Endothelial cell of umbilical vein (primary cell): Measurements from ENCODE around the gene SH3PXD2A. TPM values are rescaled to one million over a fixed set of nuclear protein-coding genes. Genes with fewer than 3 reads are reported as not detected.

Experiments used
- BruUV-seq: library from RNA; stranded (reverse); fragments of 400-500 nt; replicated peaks from 2 replicates; lab custom pipeline; 2021; lab: Mats Ljungman, UMichigan
- CTCF ChIA-PET: fragments of 300-600, 350-600 bp; sonication (Branson Sonifier 250); formaldehyde crosslinking; loops from one replicate; lab custom pipeline; 2021; ENCODE audit warnings: antibody characterized with exemption, inconsistent platforms; lab: Charles Lee
- POLR2A ChIA-PET: fragments of 300-600, 350-600 bp; sonication (Branson Sonifier 250); formaldehyde crosslinking; loops from one replicate; lab custom pipeline; 2021; ENCODE audit warnings: antibody characterized with exemption, inconsistent platforms; lab: Charles Lee
- DNase-seq: peaks from one replicate; pipeline ENCODE4 v3.0.0-alpha.2; 2011; ENCODE audit warnings: low read depth, low spot score
- FAIRE-seq: peaks from 2 replicates; lab custom pipeline; 2011; peaks lifted over from hg19 to GRCh38; lab: Jason Lieb, UNC
- H2AFZ ChIP-seq: 2 replicates; pipeline ENCODE4 v1.6.0; 2012; ENCODE audit warnings: low read depth, low read length, control low read depth, inconsistent platforms
- H3K27ac ChIP-seq: 2 replicates; pipeline ENCODE4 v1.5.1; 2011; ENCODE audit warnings: low read depth, mild to moderate bottlenecking, control low read depth, low read length, moderate library complexity; ENCODE audit not compliant: insufficient read depth
- H3K27me3 ChIP-seq, 2 experiments: 2 replicates each; pipeline versions ENCODE4 v1.6.0 to v1.6.1; 2011; ENCODE audit warnings: low read length in 2 of 2, mixed read lengths in 1 of 2; ENCODE audit not compliant: control insufficient read depth in 2 of 2, insufficient read depth in 2 of 2
- H3K36me3 ChIP-seq, 2 experiments: 2 replicates in 1 of 2; 3 replicates in 1 of 2; pipeline ENCODE4 v1.5.1; 2011; ENCODE audit warnings: low read length in 2 of 2, mild to moderate bottlenecking in 1 of 2, moderate library complexity in 1 of 2; ENCODE audit not compliant: control insufficient read depth in 2 of 2, insufficient read depth in 2 of 2; ENCODE audit errors: extremely low read depth in 1 of 2
- H3K4me1 ChIP-seq: 3 replicates; pipeline ENCODE4 v1.5.1; 2011; ENCODE audit warnings: mild to moderate bottlenecking, low read length; ENCODE audit not compliant: control insufficient read depth, insufficient read depth; ENCODE audit errors: extremely low read depth
- H3K4me2 ChIP-seq: 2 replicates; pipeline ENCODE4 v1.6.1; 2011; ENCODE audit warnings: low read length, control low read depth, mixed read lengths; ENCODE audit not compliant: insufficient read depth
- H3K4me3 ChIP-seq, 3 experiments: fragments of 200-600 bp in 1 of 3; sonication (generic), shearing (Covaris generic) in 1 of 3; replicated peaks in 1 of 3; 2 replicates each; pipeline ENCODE4 v1.5.1; 2011 to 2016; ENCODE audit warnings: control low read depth in 3 of 3, low read length in 3 of 3, mild to moderate bottlenecking in 2 of 3, inconsistent platforms in 1 of 3, low read depth in 1 of 3, moderate library complexity in 1 of 3; ENCODE audit not compliant: insufficient read depth in 1 of 3
- H3K79me2 ChIP-seq: 2 replicates; pipeline ENCODE4 v1.6.0; 2012; ENCODE audit warnings: low read length, inconsistent platforms; ENCODE audit not compliant: control insufficient read depth, insufficient read depth
- H3K9ac ChIP-seq: replicated peaks from 2 replicates; pipeline ENCODE3; 2011; ENCODE audit warnings: low read length, control low read depth; ENCODE audit not compliant: insufficient read depth; ENCODE audit errors: extremely low read depth
- H3K9me1 ChIP-seq: replicated peaks from 3 replicates; pipeline ENCODE4 v1.6.0; 2011; ENCODE audit warnings: mild to moderate bottlenecking, low read length; ENCODE audit not compliant: control insufficient read depth, insufficient read depth; ENCODE audit errors: extremely low read depth
- H3K9me3 ChIP-seq: replicated peaks from 2 replicates; pipeline ENCODE4 v1.5.1; 2012; ENCODE audit warnings: low read length, inconsistent platforms; ENCODE audit not compliant: control insufficient read depth, insufficient read depth
- H4K20me1 ChIP-seq: replicated peaks from 2 replicates; pipeline ENCODE3; 2011; ENCODE audit warnings: mild to moderate bottlenecking, low read length; ENCODE audit not compliant: control insufficient read depth, insufficient read depth; ENCODE audit errors: extremely low read depth
- FOS ChIP-seq: IDR thresholded peaks from 2 replicates; pipeline ENCODE4 v1.6.1; 2011; ENCODE audit warnings: mild to moderate bottlenecking, low read length, moderate library complexity, borderline replicate concordance; ENCODE audit not compliant: insufficient read depth
- MYC ChIP-seq: IDR thresholded peaks from one replicate; pipeline ENCODE4 v1.6.1; 2011; ENCODE audit warnings: mild to moderate bottlenecking, low read depth, low read length
- POLR2A ChIP-seq: IDR thresholded peaks from 2 replicates; pipeline ENCODE4 v1.6.1; 2012; ENCODE audit warnings: low read depth, mild to moderate bottlenecking, control low read depth, low read length
- POLR2AphosphoS5 ChIP-seq: IDR thresholded peaks from 2 replicates; pipeline ENCODE4 v1.6.1; 2012; ENCODE audit warnings: low read depth, mild to moderate bottlenecking, control low read depth, low read length, moderate library complexity; ENCODE audit not compliant: insufficient read depth
- dilution Hi-C: fragments of 300-500 bp; cut with MboI; formaldehyde crosslinking; loops from one replicate; pipeline ENCODE4 v1.15.0; 2019; ENCODE audit warnings: low sequenced_read_pairs; ENCODE audit not compliant: extremely low pct_ligation_motif_present
- intact Hi-C: fragments of 100-400 bp; cut with micrococcal nuclease; formaldehyde crosslinking; loops from one replicate; pipeline ENCODE4 v1.10.0; 2022
- polyA plus RNA-seq, 4 experiments: library from polyadenylated mRNA; depleted of rRNA in 3 of 4; stranded (reverse) in 3 of 4; unstranded in 1 of 4; fragments of >200 nt; gene quantifications; 2 replicates each; pipeline versions ENCODE4 v1.2.1 to v1.2.3, GENCODE V29; 2011 to 2012; ENCODE audit warnings: missing spikeins in 1 of 4
- total RNA-seq: library from RNA; stranded (reverse); gene quantifications from 2 replicates; pipeline ENCODE4 v1.2.3, GENCODE V29; 2021
- TF ChIP-seq, protein P1 (sequence below): IDR thresholded peaks from 2 replicates; pipeline ENCODE4 v1.6.1; 2011; ENCODE audit not compliant: insufficient read depth, insufficient read length
- TF ChIP-seq, protein P2 (sequence below), 2 donors: IDR thresholded peaks; 1 replicate in 1 of 2; 2 replicates in 1 of 2; pipeline ENCODE4 v1.5.1; 2011; ENCODE audit warnings: low read length in 2 of 2, mild to moderate bottlenecking in 2 of 2, moderate library complexity in 2 of 2, control low read depth in 1 of 2, inconsistent platforms in 1 of 2, low read depth in 1 of 2; ENCODE audit not compliant: insufficient read depth in 1 of 2; ENCODE audit errors: extremely low read depth in 1 of 2

SH3PXD2A gene
- total and polyA plus RNA-seq, 2 donors (not counting 3 experiments of a cell fraction or from before 2014, with no cell fraction given), result 1.4 to 5.1 TPM

DNA sequence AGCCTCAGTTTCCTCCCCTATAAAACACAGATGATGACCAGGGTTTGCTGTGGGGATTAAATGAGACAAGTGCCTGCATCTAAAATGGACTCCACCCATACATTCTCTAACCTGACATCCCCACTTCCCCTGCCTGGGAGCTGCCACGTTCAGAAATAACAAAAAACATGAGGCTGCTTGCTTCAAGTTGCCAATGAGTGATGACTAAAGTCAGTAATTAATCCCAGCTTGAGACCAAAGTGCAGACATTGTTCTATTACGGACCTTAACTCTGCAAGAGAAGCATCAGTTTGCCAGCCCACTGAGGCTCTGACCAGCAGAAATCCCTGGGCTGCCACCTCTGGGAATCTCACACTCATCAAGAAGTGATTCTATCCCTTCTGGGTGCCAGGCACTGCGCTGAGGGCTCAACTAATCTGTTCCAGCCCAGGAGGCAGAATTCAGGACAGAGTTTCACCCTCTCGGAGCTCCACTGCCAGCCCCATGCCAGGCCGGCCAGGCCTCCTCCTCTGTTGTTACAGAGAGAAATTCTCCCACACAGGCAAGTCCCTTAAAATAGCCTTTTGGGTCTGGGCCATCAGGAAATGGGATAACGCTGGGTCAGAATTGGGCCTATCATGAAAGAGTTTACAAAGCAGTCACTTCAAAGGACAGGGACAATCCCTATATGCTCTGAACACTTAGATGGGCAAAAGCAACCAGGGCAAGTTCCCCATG is 11.4 kb downstream of the SH3PXD2A start:
- no peaks in the 10 kb centered on the region for H3K36me3 ChIP-seq
- intact Hi-C loops, result no loop called here
- H3K27ac ChIP-seq, result no peak overlapping the region
- FAIRE-seq (no peak), DNase-seq (no peak)
- H3K79me2 ChIP-seq, result peaks cover 2% of the 10 kb centered on the region
- ChIA-PET CTCF (interaction anchor here (0.6 to 1.8 kb wide), 3 partner anchors 10 to 132 kb away, joined by 3 to 8 read pairs (median 4); no protein-coding TSS in a partner anchor), POLR2A (no interaction called here)
- no peaks in the 10 kb centered on the region for H3K27me3 ChIP-seq
- H2AFZ ChIP-seq, result no peak overlapping the region
- H3K9ac ChIP-seq, result no peak overlapping the region
- no peak overlapping the region for H3K4me2 ChIP-seq
- H3K9me3 ChIP-seq, result no peaks in the 10 kb centered on the region
- no TSS peak for BruUV-seq
- peaks cover 10% of the 10 kb centered on the region for H3K4me1 ChIP-seq
- H3K4me3 ChIP-seq, result no peak overlapping the region
- no peak for TF ChIP-seq POLR2AphosphoS5
- TF ChIP-seq FOS, result no peak
- TF ChIP-seq, protein P1, sequence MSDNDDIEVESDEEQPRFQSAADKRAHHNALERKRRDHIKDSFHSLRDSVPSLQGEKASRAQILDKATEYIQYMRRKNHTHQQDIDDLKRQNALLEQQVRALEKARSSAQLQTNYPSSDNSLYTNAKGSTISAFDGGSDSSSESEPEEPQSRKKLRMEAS, result no peak
- TF ChIP-seq, protein P2, sequence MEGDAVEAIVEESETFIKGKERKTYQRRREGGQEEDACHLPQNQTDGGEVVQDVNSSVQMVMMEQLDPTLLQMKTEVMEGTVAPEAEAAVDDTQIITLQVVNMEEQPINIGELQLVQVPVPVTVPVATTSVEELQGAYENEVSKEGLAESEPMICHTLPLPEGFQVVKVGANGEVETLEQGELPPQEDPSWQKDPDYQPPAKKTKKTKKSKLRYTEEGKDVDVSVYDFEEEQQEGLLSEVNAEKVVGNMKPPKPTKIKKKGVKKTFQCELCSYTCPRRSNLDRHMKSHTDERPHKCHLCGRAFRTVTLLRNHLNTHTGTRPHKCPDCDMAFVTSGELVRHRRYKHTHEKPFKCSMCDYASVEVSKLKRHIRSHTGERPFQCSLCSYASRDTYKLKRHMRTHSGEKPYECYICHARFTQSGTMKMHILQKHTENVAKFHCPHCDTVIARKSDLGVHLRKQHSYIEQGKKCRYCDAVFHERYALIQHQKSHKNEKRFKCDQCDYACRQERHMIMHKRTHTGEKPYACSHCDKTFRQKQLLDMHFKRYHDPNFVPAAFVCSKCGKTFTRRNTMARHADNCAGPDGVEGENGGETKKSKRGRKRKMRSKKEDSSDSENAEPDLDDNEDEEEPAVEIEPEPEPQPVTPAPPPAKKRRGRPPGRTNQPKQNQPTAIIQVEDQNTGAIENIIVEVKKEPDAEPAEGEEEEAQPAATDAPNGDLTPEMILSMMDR (IDR thresholded peaks at IDR 0.05; ENCODE audit: extremely low read depth in 1 of 2, insufficient read depth in 1 of 2, low read depth in 1 of 2, low read length in 2 of 2), result no peak
- TF ChIP-seq MYC, result no peak
- TF ChIP-seq POLR2A, result no peak
- H4K20me1 ChIP-seq, result no peaks in the 10 kb centered on the region
- H3K9me1 ChIP-seq, result no peaks in the 10 kb centered on the region
- dilution Hi-C loops, result no loop called here
